Activated naive CD8-positive, alpha-beta T cell treated with anti-CD3 and anti-CD28 coated beads, Interleukin-2, amount 50 U/mL, for 24 hours (primary cell): ENCODE data around the gene ANKRD13D.
A peak's percentile ranks its signal among the peaks of the same experiment; 100 is the strongest.

ENCODE experiments used
- ATAC-seq: fragments of 150-1000 bp; cut with Tn5 transposase; one replicate; pipeline ENCODE4 v1.10.0; 2021
- DNase-seq: peaks from one replicate; pipeline ENCODE4 v3.0.0; 2021
- H3K27ac Mint-ChIP-seq: one replicate; pipeline ENCODE4 v1.8.0; 2021; ENCODE audit warnings: mild to moderate bottlenecking, mixed read lengths
- H3K27me3 Mint-ChIP-seq: one replicate; pipeline ENCODE4 v1.8.0; 2021; ENCODE audit warnings: mixed read lengths
- H3K36me3 Mint-ChIP-seq: one replicate; pipeline ENCODE4 v1.8.0; 2021; ENCODE audit warnings: low read depth, mixed read lengths
- H3K4me1 Mint-ChIP-seq: one replicate; pipeline ENCODE4 v1.8.0; 2021; ENCODE audit warnings: mixed read lengths
- H3K4me3 Mint-ChIP-seq: one replicate; pipeline ENCODE4 v1.8.0; 2021; ENCODE audit warnings: mild to moderate bottlenecking, moderate library complexity, mixed read lengths
- H3K9me3 Mint-ChIP-seq: one replicate; pipeline ENCODE4 v1.8.0; 2021; ENCODE audit warnings: mixed read lengths

ANKRD13D gene

GRCh38 chr11:67308031-67308866, 19.1 kb downstream of the ANKRD13D start:
- Mint-ChIP-seq H3K36me3 (no peaks in the 10 kb centered on the region), H3K4me3 (no peak overlapping the region), H3K27me3 (no peaks in the 10 kb centered on the region), H3K27ac (no peak overlapping the region), H3K9me3 (no peaks in the 10 kb centered on the region), H3K4me1 (peaks cover 19% of the 10 kb centered on the region)
- ATAC-seq (no peak), DNase-seq (no peak)

GRCh38 chr11:67309166-67309565, 20.1 kb downstream of the ANKRD13D start:
- Mint-ChIP-seq H3K36me3 (no peaks in the 10 kb centered on the region), H3K9me3 (no peaks in the 10 kb centered on the region), H3K4me3 (no peak overlapping the region), H3K27ac (no peak overlapping the region), H3K27me3 (no peaks in the 10 kb centered on the region), H3K4me1 (peaks cover 23% of the 10 kb centered on the region)
- no peak for ATAC-seq
- no peak for DNase-seq

- Mint-ChIP-seq H3K36me3 (no peaks in the 10 kb centered on the region), H3K4me3 (no peak overlapping the region), H3K27ac (no peak overlapping the region), H3K27me3 (no peaks in the 10 kb centered on the region), H3K4me1 (peaks cover 23% of the 10 kb centered on the region), H3K9me3 (no peaks in the 10 kb centered on the region)
- no peak for ATAC-seq
- DNase-seq, result no peak
Observed at GRCh38 chr11:67309661-67310061, 20.6 kb downstream of the ANKRD13D start.

GRCh38 chr11:67310246-67311050, 21.3 kb downstream of the ANKRD13D start:
- DNase-seq (no peak), ATAC-seq (no peak)
- H3K36me3 Mint-ChIP-seq, result no peaks in the 10 kb centered on the region
- no peak overlapping the region for H3K4me3 Mint-ChIP-seq
- H3K27me3 Mint-ChIP-seq, result no peaks in the 10 kb centered on the region
- no peaks in the 10 kb centered on the region for H3K9me3 Mint-ChIP-seq
- no peak overlapping the region for H3K27ac Mint-ChIP-seq
- H3K4me1 Mint-ChIP-seq, result peaks cover 23% of the 10 kb centered on the region

GRCh38 chr11:67311051-67311555, 22.0 kb downstream of the ANKRD13D start:
- no peak for ATAC-seq
- Mint-ChIP-seq H3K27ac (no peak overlapping the region), H3K4me3 (no peak overlapping the region), H3K36me3 (no peaks in the 10 kb centered on the region), H3K9me3 (no peaks in the 10 kb centered on the region), H3K27me3 (no peaks in the 10 kb centered on the region), H3K4me1 (peaks cover 23% of the 10 kb centered on the region)
- DNase-seq, result no peak

GRCh38 chr11:67311556-67312082, 22.5 kb downstream of the ANKRD13D start:
- Mint-ChIP-seq H3K36me3 (no peaks in the 10 kb centered on the region), H3K27ac (no peak overlapping the region), H3K27me3 (no peaks in the 10 kb centered on the region), H3K9me3 (no peaks in the 10 kb centered on the region), H3K4me1 (peaks cover 23% of the 10 kb centered on the region), H3K4me3 (no peak overlapping the region)
- peak; percentile 9 for ATAC-seq
- DNase-seq, result no peak

- Mint-ChIP-seq H3K36me3 (no peaks in the 10 kb centered on the region), H3K4me1 (peaks cover 27% of the 10 kb centered on the region), H3K4me3 (no peak overlapping the region), H3K27ac (peak overlapping the region; percentile 67), H3K9me3 (no peaks in the 10 kb centered on the region), H3K27me3 (no peaks in the 10 kb centered on the region)
- no peak for ATAC-seq
- DNase-seq, result peak; percentile 38
Observed at GRCh38 chr11:67312187-67313021, 23.3 kb downstream of the ANKRD13D start.

GRCh38 chr11:67313125-67313890, 24.2 kb downstream of the ANKRD13D start:
- H3K27ac Mint-ChIP-seq, result peak overlapping the region; percentile 67
- no peak for DNase-seq
- peaks cover 33% of the 10 kb centered on the region for H3K4me1 Mint-ChIP-seq
- H3K36me3 Mint-ChIP-seq, result peaks cover 3% of the 10 kb centered on the region
- no peaks in the 10 kb centered on the region for H3K9me3 Mint-ChIP-seq
- H3K27me3 Mint-ChIP-seq, result peaks cover 4% of the 10 kb centered on the region
- H3K4me3 Mint-ChIP-seq, result no peak overlapping the region
- ATAC-seq, result no peak

GRCh38 chr11:67314218-67314617, 25.1 kb downstream of the ANKRD13D start:
- ATAC-seq (no peak), DNase-seq (no peak)
- Mint-ChIP-seq H3K9me3 (no peaks in the 10 kb centered on the region), H3K4me1 (peaks cover 41% of the 10 kb centered on the region), H3K36me3 (peaks cover 3% of the 10 kb centered on the region), H3K27ac (no peak overlapping the region), H3K27me3 (peaks cover 4% of the 10 kb centered on the region), H3K4me3 (no peak overlapping the region)

GRCh38 chr11:67315325-67315909, 26.3 kb downstream of the ANKRD13D start:
- H3K4me1 Mint-ChIP-seq, result peaks cover 43% of the 10 kb centered on the region
- H3K27me3 Mint-ChIP-seq, result peaks cover 4% of the 10 kb centered on the region
- peaks cover 3% of the 10 kb centered on the region for H3K36me3 Mint-ChIP-seq
- no peak overlapping the region for H3K4me3 Mint-ChIP-seq
- ATAC-seq, result no peak
- DNase-seq, result no peak
- H3K9me3 Mint-ChIP-seq, result no peaks in the 10 kb centered on the region
- H3K27ac Mint-ChIP-seq, result no peak overlapping the region

GRCh38 chr11:67316882-67317204, 27.7 kb downstream of the ANKRD13D start:
- H3K9me3 Mint-ChIP-seq, result no peaks in the 10 kb centered on the region
- H3K27me3 Mint-ChIP-seq, result peaks cover 4% of the 10 kb centered on the region
- peak overlapping the region; percentile 98 for H3K27ac Mint-ChIP-seq
- ATAC-seq (no peak), DNase-seq (no peak)
- peaks cover 38% of the 10 kb centered on the region for H3K4me1 Mint-ChIP-seq
- H3K4me3 Mint-ChIP-seq, result peak overlapping the region; percentile 94
- peaks cover 3% of the 10 kb centered on the region for H3K36me3 Mint-ChIP-seq

GRCh38 chr11:67317205-67317887, 28.2 kb downstream of the ANKRD13D start:
- Mint-ChIP-seq H3K4me3 (peak overlapping the region; percentile 94), H3K4me1 (peaks cover 33% of the 10 kb centered on the region), H3K36me3 (peaks cover 3% of the 10 kb centered on the region), H3K27me3 (peaks cover 4% of the 10 kb centered on the region), H3K27ac (peak overlapping the region; percentile 98), H3K9me3 (no peaks in the 10 kb centered on the region)
- peak; percentile 84 for ATAC-seq
- DNase-seq, result peak; percentile 99
